Stimulated activated CD8-positive, alpha-beta memory T cell treated with anti-CD3 and anti-CD28 coated beads, Interleukin-12 subunit alpha, Interleukin-12 subunit beta, amount 100 ng/mL, for 24 hours (primary cell): ENCODE measurements around the gene PCNX1.

ENCODE experiments used
- DNase-seq: peaks from one replicate; pipeline ENCODE4 v3.0.0-alpha.2; 2020; ENCODE audit errors: extremely low read depth

PCNX1 gene

DNA sequence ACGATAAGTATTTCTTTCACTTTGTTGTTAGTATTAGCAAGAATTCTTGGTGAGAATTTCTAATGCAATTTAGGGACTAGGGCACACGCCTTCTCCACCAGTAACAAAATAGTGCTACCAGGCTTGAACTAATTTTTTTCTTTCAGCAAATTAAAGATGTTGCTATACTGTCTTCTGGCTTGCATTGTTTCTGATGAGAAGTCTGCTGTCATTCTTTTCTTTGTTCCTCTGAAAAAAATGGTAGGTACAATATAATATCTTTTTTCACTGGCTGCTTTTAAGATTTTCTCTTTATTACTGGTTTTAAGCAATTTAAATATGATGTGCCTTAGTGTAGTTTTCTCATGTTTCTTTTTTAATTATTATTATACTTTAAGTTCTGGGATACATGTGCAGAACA, 171.2 kb downstream of the PCNX1 start:
- no peak for DNase-seq

DNA sequence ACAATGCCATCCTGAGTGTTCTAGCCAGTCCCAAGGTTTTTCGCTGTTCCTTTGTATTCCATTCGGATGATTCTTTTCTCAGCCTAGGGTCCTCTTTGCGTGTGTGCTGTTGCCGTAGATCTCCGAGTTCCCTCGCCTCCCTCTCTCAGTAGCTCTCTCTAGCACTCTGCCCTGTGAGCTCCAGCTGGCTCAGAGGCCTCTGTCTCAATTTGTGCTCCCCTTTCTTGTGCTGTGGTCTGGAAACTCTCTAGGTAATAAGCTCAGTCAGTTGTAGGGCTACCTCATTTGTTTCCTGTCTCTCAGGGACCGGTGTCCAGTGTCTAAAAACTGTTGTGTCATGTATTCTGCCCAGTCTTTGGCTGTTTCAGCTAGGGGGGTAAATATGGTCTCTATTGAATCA, 179.3 kb downstream of the PCNX1 start:
- no peak for DNase-seq

DNA sequence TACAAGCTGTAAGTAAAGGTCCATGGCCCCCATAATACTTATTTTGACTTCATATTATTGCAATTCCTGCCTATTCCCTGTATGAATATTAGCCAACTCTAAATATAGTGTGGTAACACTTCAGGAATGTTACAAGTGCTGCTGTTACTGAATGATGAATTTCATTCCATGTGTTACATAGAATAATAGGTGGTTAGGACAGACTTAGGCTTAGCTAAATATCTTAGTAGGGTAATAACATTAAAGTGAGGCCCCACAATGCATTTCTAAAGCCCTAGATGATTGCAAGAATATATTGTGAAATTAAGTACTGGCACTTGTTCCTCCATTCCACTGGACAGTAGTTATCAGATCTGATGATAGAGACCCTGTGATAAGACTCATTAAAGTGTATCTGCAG, 182.7 kb downstream of the PCNX1 start:
- DNase-seq, result no peak

- no peak for DNase-seq
Measured at GRCh38 chr14:71094722-71095121, 187.5 kb downstream of the PCNX1 start.

DNA sequence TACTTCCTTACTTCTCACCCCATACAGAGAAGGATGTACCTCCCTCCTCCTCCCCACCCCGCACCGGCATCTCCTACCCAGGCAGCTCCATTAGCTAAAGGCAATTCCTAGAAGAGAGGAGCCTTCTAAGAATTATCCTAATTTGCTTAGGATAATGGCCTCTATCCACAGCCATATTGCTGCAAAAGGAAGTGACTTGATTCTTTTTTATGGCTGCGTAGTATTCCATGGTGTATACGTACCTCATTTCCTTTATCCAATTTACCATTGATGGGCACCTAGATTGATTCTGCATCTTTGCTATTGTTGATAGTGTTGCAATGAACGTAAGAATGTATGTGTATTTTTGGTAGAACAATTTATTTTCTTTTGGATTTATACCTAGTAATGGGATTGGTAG, 189.7 kb downstream of the PCNX1 start:
- DNase-seq, result no peak

- no peak for DNase-seq
Measured at GRCh38 chr14:71103662-71104484, 196.6 kb downstream of the PCNX1 start.

DNA sequence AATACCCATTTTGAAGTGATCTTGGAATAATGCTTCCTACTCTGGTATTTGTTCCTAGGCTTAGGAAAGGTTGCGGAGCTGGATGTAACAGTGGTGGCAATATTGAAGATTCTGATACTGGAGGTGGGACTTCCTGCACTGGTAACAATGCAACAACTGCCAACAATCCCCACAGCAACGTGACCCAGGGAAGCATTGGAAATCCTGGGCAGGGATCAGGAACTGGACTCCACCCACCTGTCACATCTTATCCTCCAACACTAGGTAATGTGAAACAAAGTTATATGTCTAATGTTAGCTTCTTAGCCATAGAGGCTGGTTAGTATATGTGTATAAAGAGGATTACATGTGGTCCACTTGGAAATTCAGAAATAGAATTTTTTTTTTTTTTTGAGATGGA, 197.9 kb downstream of the PCNX1 start:
- DNase-seq, result no peak

DNA sequence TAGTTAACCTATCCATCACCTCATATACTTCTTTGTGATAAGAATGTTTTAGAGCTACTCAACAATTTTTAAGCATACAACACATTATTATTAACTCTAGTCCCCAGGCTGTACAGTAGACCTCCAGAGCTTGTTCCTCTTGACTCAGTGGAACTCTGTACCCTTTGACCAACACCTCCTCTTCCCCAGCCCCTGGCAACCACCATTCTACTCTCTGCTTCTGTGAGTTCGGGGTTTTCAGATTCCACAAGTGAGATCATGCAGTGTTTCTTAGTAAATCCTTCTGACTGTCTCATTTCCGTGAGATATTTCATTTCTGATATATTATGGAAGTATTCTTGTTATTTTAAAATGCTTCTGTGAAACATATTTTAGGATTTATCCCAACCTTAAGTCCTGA, 200.7 kb downstream of the PCNX1 start:
- no peak for DNase-seq

GRCh38 chr14:71108398-71109119, 201.3 kb downstream of the PCNX1 start:
- DNase-seq, result no peak

GRCh38 chr14:71113376-71113775, 206.1 kb downstream of the PCNX1 start:
- DNase-seq, result no peak

- no peak for DNase-seq
Measured at GRCh38 chr14:71114565-71114964, 207.3 kb downstream of the PCNX1 start.

DNA sequence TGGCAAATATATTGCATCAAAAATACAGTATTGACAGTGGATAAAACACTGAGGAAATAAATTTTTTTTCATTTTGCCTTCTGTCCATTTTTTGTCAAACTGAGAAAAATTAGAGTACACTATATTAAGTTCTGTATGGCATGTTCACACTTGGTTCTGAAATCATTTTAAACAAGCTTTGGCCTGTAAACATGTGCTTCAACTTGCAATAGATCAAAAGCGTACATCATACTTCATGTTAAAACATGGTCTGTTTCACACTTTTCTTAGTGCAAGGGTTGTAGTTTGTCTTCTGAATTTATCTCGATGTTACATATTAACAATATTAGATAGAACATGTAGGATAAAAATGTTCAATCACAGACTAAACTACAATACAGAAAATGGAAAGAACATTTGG, 208.0 kb downstream of the PCNX1 start:
- no peak for DNase-seq

DNA sequence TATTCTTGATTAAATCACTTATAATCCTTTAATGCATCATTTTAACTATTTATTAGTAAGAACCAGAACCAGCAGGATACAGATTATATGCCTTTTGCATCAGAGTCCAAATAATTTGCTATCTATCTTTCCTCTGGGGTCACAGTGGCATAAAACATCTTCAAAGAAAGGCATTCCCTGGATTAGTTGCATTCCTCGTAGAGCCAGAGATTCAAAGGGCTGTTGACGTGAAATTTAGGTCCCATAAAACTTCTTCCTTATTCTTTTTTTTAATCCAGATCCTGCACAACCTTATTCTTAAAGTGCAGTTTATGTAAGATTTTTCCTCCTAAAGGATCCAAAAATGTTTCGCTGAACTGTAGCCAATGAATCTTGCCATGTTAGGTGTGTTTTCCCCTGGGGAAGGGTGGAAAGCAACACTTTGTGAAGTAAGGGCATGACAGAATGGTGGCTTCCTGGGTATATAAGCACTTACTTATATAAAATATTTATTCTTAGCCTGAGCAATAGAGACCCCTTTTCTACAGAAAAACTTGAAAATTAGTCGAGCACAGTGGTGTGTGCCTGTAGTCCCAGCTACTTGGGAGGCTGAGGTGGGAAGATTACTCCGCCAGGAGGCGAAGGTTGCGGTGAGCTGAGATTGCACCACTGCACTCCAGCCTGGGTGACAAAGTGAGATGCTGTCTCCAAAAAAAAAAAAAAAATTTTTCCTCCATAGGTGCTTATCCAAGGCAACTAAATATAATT, 208.7 kb downstream of the PCNX1 start:
- DNase-seq, result no peak

- no peak for DNase-seq
Measured at GRCh38 chr14:71116568-71117122, 209.4 kb downstream of the PCNX1 start.

DNA sequence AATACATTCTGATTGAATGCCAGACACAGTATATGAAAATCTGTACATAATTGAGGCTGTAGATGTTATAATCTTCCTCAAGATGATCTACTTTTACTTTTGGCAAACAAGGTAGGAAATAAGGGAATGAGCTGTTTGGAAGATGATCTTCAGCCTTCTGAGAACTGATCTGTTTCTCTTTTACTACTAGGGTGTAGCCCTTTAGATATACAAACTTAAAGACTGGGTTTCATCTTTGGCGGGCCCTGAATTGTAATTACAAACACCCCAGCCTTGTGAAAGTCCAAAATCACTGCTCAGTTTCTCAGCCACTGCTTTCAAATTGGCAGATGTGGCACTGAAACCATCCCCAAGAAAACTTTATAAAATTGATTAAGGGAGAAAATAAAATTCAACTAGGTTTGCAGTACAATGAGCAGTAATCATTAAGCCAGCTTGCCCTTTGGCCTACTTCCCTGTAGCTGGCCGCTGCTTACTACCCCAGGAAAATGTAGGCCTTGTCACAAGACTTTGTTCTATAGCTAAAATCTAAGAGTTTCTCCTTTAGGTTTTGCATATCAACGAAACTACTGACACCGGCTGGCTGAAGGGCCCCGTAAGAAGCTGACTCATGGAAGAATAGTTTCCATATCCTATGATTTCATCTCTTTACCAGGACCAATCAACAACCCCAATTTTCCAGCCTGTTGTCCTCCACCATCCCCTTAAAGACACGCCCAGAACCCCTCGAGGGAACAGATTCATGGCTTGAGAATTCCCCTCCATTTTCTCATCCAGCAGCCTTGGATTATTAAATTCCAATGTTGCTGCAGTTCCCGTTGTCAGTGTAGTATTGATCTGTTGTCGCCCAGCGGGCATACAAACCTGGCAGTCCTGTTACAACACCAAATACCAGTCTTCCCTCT, 210.8 kb downstream of the PCNX1 start:
- no peak for DNase-seq

GRCh38 chr14:71119075-71119474, 211.8 kb downstream of the PCNX1 start:
- DNase-seq, result no peak

DNA sequence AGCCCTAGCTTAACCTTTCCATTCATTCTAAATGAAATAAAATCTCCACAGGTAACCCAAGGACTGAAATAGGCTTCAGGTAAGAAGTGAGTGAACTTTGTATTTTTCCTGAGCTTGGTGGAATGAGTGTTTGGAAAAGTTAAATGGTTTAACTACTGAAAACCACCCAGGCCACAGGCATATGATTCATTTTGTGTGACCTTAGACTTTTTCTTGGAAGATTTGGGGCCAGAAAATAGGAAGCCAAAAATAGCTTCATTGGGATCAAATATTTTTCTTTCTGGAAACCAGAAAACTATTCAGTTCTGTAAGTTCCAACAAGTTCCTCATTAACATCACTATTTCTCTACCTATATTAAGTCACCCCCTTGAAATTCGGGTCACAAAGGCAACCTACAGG, 212.6 kb downstream of the PCNX1 start:
- DNase-seq, result no peak

DNA sequence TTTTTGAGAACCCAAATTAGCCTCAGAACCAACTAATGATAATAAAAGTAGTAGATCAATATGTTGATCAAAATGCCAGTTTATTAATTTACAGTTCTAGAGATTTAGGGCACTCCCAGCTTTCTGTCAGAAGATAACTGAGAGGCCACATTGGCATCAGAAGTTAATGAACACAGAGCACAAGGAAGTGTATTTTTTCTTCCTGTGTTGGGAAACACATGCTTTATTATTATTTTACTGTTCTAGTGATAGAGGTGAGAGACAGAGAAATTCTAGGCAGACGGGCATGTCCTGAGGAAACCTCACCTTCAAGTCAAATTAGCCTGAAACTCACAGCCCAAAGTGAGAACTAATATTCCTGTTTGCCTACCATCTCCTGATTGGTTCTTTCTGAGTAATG, 213.7 kb downstream of the PCNX1 start:
- no peak for DNase-seq

DNA sequence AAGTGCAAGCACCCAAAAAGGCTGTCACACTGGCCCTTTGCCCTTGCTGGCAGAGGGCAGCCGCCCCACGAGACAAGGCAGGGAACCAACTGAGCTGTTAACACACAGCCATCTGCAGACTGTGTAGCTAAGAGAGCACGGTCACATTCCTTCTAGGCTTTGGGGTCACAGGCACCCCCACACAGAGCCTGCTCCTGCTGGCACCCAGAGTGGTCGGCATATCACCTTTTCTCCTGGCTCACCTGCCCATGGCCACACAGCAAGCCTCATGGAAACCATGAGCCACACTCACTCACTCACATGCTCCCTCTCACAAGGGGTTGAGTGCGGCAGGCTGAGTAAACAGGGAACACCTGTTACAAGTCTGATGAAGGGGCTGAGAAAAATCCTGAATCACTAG, 214.5 kb downstream of the PCNX1 start:
- no peak for DNase-seq

DNA sequence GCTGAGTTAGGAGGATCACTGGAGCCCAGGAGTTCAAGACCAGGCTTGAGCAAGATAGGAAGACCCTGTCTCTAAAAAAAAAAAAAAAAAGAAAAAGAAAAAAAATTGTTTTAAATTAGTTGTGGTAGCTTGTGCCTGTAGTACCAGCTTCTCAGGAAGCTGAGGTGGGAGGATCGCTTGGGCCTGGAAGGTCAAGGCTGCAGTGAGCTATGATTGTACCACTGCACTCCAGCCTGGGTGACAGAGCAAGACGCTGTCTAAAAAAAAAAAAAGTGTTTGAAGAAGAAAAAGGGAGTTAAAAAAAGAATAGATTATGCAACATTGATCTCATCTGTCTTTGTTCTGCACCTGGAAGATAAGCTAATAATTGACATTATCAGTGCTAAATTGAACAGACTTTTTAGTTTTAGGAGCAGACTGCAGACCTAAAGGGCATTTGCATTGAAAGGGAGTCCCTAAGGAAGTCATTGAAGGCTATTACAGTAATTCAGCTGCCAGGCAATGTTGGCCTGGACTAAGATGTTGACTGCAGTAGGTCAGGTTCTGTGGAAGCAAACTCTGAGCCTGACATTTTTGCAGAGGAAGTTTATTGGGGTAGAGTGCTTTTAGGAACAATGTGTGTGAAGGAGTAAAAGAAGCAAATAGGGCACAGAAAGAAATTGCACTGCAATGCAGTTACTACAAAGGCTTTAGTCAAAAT, 215.8 kb downstream of the PCNX1 start:
- DNase-seq, result no peak
